ENCODE data around the gene SLC27A2.

SLC27A2 gene

GRCh38 chr15:50192926-50193620 is 11.1 kb downstream of the SLC27A2 start:
- DNase-seq: no peak

- no peak for DNase-seq
These were observed 20.0 kb downstream of the SLC27A2 start for GRCh38 chr15:50202003-50202402.

- DNase-seq: no peak
These were observed 24.0 kb downstream of the SLC27A2 start for GRCh38 chr15:50206020-50206419.

GRCh38 chr15:50209809-50210208 is 27.8 kb downstream of the SLC27A2 start:
- DNase-seq: no peak

- DNase-seq: no peak
These were observed 28.6 kb downstream of the SLC27A2 start for GRCh38 chr15:50210462-50211157.

- DNase-seq: no peak
These were observed 36.3 kb downstream of the SLC27A2 start for GRCh38 chr15:50218291-50218690.

- DNase-seq: no peak
These were observed 36.7 kb downstream of the SLC27A2 start for GRCh38 chr15:50218691-50219090.

- no peak for DNase-seq
These were observed 37.8 kb downstream of the SLC27A2 start for GRCh38 chr15:50219820-50220219.

- DNase-seq: no peak
These were observed 40.2 kb downstream of the SLC27A2 start for GRCh38 chr15:50222181-50222580.

- DNase-seq: no peak
These were observed 42.6 kb downstream of the SLC27A2 start for GRCh38 chr15:50224606-50225005.

- DNase-seq: no peak
These were observed 43.1 kb downstream of the SLC27A2 start for GRCh38 chr15:50225057-50225456.

- DNase-seq: no peak
These were observed 43.9 kb downstream of the SLC27A2 start for GRCh38 chr15:50225938-50226337.

- no peak for DNase-seq
These were observed 45.1 kb downstream of the SLC27A2 start for GRCh38 chr15:50227076-50227475.

- no peak for DNase-seq
These were observed 46.9 kb downstream of the SLC27A2 start for GRCh38 chr15:50228866-50229265.

GRCh38 chr15:50229336-50229735 is 47.3 kb downstream of the SLC27A2 start:
- no peak for DNase-seq

GRCh38 chr15:50231761-50232160 is 49.8 kb downstream of the SLC27A2 start:
- DNase-seq: no peak

GRCh38 chr15:50232791-50233190 is 50.8 kb downstream of the SLC27A2 start:
- DNase-seq: no peak

- DNase-seq: no peak
These were observed 51.3 kb downstream of the SLC27A2 start for GRCh38 chr15:50233192-50233736.

- no peak for DNase-seq
These were observed 52.8 kb downstream of the SLC27A2 start for GRCh38 chr15:50234764-50235163.

GRCh38 chr15:50235794-50236193 is 53.8 kb downstream of the SLC27A2 start:
- no peak for DNase-seq

- DNase-seq: no peak
These were observed 54.4 kb downstream of the SLC27A2 start for GRCh38 chr15:50236433-50236832.

- DNase-seq: no peak
These were observed 56.3 kb downstream of the SLC27A2 start for GRCh38 chr15:50238255-50238654.

GRCh38 chr15:50241684-50242450 is 59.9 kb downstream of the SLC27A2 start:
- DNase-seq: no peak

- no peak for DNase-seq
These were observed 62.2 kb downstream of the SLC27A2 start for GRCh38 chr15:50244153-50244552.
